ENCODE data around the gene GPC3.
"Not testable (repeated sequence)": the region's sequence is repeated elsewhere in the genome, so short reads cannot be mapped to it uniquely, and the experiment has no call there.

GPC3 gene

GRCh38 chrX:133639726-133640125, 345.7 kb downstream of the GPC3 start:
- no peak overlapping the region for H3K9ac ChIP-seq (ENCODE audit: low read depth in 1 of 2, low read length in 2 of 2)
- H3K4me3 ChIP-seq (ENCODE audit: low read length in 2 of 2): no peak overlapping the region
- no peak overlapping the region for H3K27ac ChIP-seq (ENCODE audit: low read depth in 2 of 2, low read length in 2 of 2)
- H3K36me3 ChIP-seq (ENCODE audit: control insufficient read depth in 2 of 2, insufficient read depth in 2 of 2, low read length in 2 of 2): no peaks in the 10 kb centered on the region
- peaks cover 0 to 3% of the 10 kb centered on the region in 2 donors for H3K27me3 ChIP-seq (ENCODE audit: control insufficient read depth in 2 of 2, insufficient read depth in 2 of 2, low read length in 2 of 2)
- no peaks in the 10 kb centered on the region for H3K9me3 ChIP-seq (ENCODE audit: control insufficient read depth in 2 of 2, low read length in 2 of 2)
- H3K4me1 ChIP-seq (ENCODE audit: control insufficient read depth in 2 of 2, insufficient read depth in 2 of 2, low read length in 2 of 2): no peaks in the 10 kb centered on the region

- H3K27ac ChIP-seq (ENCODE audit: low read depth in 2 of 2, low read length in 2 of 2): no peak overlapping the region
- H3K4me3 ChIP-seq (ENCODE audit: low read length in 2 of 2): no peak overlapping the region
- no peak overlapping the region for H3K9ac ChIP-seq (ENCODE audit: low read depth in 1 of 2, low read length in 2 of 2)
- H3K36me3 ChIP-seq (ENCODE audit: control insufficient read depth in 2 of 2, insufficient read depth in 2 of 2, low read length in 2 of 2): no peaks in the 10 kb centered on the region
- peaks cover 0 to 3% of the 10 kb centered on the region in 2 donors for H3K27me3 ChIP-seq (ENCODE audit: control insufficient read depth in 2 of 2, insufficient read depth in 2 of 2, low read length in 2 of 2)
- H3K4me1 ChIP-seq (ENCODE audit: control insufficient read depth in 2 of 2, insufficient read depth in 2 of 2, low read length in 2 of 2): no peaks in the 10 kb centered on the region
- H3K9me3 ChIP-seq (ENCODE audit: control insufficient read depth in 2 of 2, low read length in 2 of 2): no peaks in the 10 kb centered on the region
Observed at GRCh38 chrX:133638285-133638684, 347.1 kb downstream of the GPC3 start.

GRCh38 chrX:133637765-133638164, 347.6 kb downstream of the GPC3 start:
- Histone ChIP-seq H3K9ac (ENCODE audit: low read depth in 1 of 2, low read length in 2 of 2) (no peak overlapping the region), H3K4me3 (ENCODE audit: low read length in 2 of 2) (no peak overlapping the region), H3K4me1 (ENCODE audit: control insufficient read depth in 2 of 2, insufficient read depth in 2 of 2, low read length in 2 of 2) (no peaks in the 10 kb centered on the region), H3K27ac (ENCODE audit: low read depth in 2 of 2, low read length in 2 of 2) (no peak overlapping the region), H3K27me3 (ENCODE audit: control insufficient read depth in 2 of 2, insufficient read depth in 2 of 2, low read length in 2 of 2) (peaks cover 0 to 3% of the 10 kb centered on the region in 2 donors), H3K36me3 (ENCODE audit: control insufficient read depth in 2 of 2, insufficient read depth in 2 of 2, low read length in 2 of 2) (no peaks in the 10 kb centered on the region), H3K9me3 (ENCODE audit: control insufficient read depth in 2 of 2, low read length in 2 of 2) (no peaks in the 10 kb centered on the region)

- H3K9ac ChIP-seq (ENCODE audit: low read depth in 1 of 2, low read length in 2 of 2): no peak overlapping the region
- H3K27me3 ChIP-seq (ENCODE audit: control insufficient read depth in 2 of 2, insufficient read depth in 2 of 2, low read length in 2 of 2): peaks cover 0 to 3% of the 10 kb centered on the region in 2 donors
- no peak overlapping the region for H3K27ac ChIP-seq (ENCODE audit: low read depth in 2 of 2, low read length in 2 of 2)
- no peaks in the 10 kb centered on the region for H3K36me3 ChIP-seq (ENCODE audit: control insufficient read depth in 2 of 2, insufficient read depth in 2 of 2, low read length in 2 of 2)
- H3K4me1 ChIP-seq (ENCODE audit: control insufficient read depth in 2 of 2, insufficient read depth in 2 of 2, low read length in 2 of 2): no peaks in the 10 kb centered on the region
- H3K9me3 ChIP-seq (ENCODE audit: control insufficient read depth in 2 of 2, low read length in 2 of 2): no peaks in the 10 kb centered on the region
- H3K4me3 ChIP-seq (ENCODE audit: low read length in 2 of 2): no peak overlapping the region
Observed at GRCh38 chrX:133636009-133636408, 349.4 kb downstream of the GPC3 start.

- H3K9ac ChIP-seq (ENCODE audit: low read depth in 1 of 2, low read length in 2 of 2): no peak overlapping the region
- no peaks in the 10 kb centered on the region for H3K9me3 ChIP-seq (ENCODE audit: control insufficient read depth in 2 of 2, low read length in 2 of 2)
- H3K4me3 ChIP-seq (ENCODE audit: low read length in 2 of 2): no peak overlapping the region
- no peaks in the 10 kb centered on the region for H3K4me1 ChIP-seq (ENCODE audit: control insufficient read depth in 2 of 2, insufficient read depth in 2 of 2, low read length in 2 of 2)
- H3K36me3 ChIP-seq (ENCODE audit: control insufficient read depth in 2 of 2, insufficient read depth in 2 of 2, low read length in 2 of 2): no peaks in the 10 kb centered on the region
- no peaks in the 10 kb centered on the region for H3K27me3 ChIP-seq (ENCODE audit: control insufficient read depth in 2 of 2, insufficient read depth in 2 of 2, low read length in 2 of 2)
- H3K27ac ChIP-seq (ENCODE audit: low read depth in 2 of 2, low read length in 2 of 2): no peak overlapping the region
Observed at GRCh38 chrX:133634416-133634815, 351.0 kb downstream of the GPC3 start.

GRCh38 chrX:133633950-133634349, 351.4 kb downstream of the GPC3 start:
- Histone ChIP-seq H3K4me1 (ENCODE audit: control insufficient read depth in 2 of 2, insufficient read depth in 2 of 2, low read length in 2 of 2) (no peaks in the 10 kb centered on the region), H3K9ac (ENCODE audit: low read depth in 1 of 2, low read length in 2 of 2) (no peak overlapping the region), H3K9me3 (ENCODE audit: control insufficient read depth in 2 of 2, low read length in 2 of 2) (no peaks in the 10 kb centered on the region), H3K4me3 (ENCODE audit: low read length in 2 of 2) (no peak overlapping the region), H3K27me3 (ENCODE audit: control insufficient read depth in 2 of 2, insufficient read depth in 2 of 2, low read length in 2 of 2) (no peaks in the 10 kb centered on the region), H3K27ac (ENCODE audit: low read depth in 2 of 2, low read length in 2 of 2) (no peak overlapping the region), H3K36me3 (ENCODE audit: control insufficient read depth in 2 of 2, insufficient read depth in 2 of 2, low read length in 2 of 2) (no peaks in the 10 kb centered on the region)

- H3K4me3 ChIP-seq (ENCODE audit: low read length in 2 of 2): no peak overlapping the region
- H3K27ac ChIP-seq (ENCODE audit: low read depth in 2 of 2, low read length in 2 of 2): no peak overlapping the region
- H3K9me3 ChIP-seq (ENCODE audit: control insufficient read depth in 2 of 2, low read length in 2 of 2): no peaks in the 10 kb centered on the region
- H3K27me3 ChIP-seq (ENCODE audit: control insufficient read depth in 2 of 2, insufficient read depth in 2 of 2, low read length in 2 of 2): no peaks in the 10 kb centered on the region
- H3K4me1 ChIP-seq (ENCODE audit: control insufficient read depth in 2 of 2, insufficient read depth in 2 of 2, low read length in 2 of 2): no peaks in the 10 kb centered on the region
- no peak overlapping the region for H3K9ac ChIP-seq (ENCODE audit: low read depth in 1 of 2, low read length in 2 of 2)
- no peaks in the 10 kb centered on the region for H3K36me3 ChIP-seq (ENCODE audit: control insufficient read depth in 2 of 2, insufficient read depth in 2 of 2, low read length in 2 of 2)
Observed at GRCh38 chrX:133633162-133633561, 352.2 kb downstream of the GPC3 start.

- Histone ChIP-seq H3K4me1 (ENCODE audit: control insufficient read depth in 2 of 2, insufficient read depth in 2 of 2, low read length in 2 of 2) (no peaks in the 10 kb centered on the region), H3K27me3 (ENCODE audit: control insufficient read depth in 2 of 2, insufficient read depth in 2 of 2, low read length in 2 of 2) (no peaks in the 10 kb centered on the region), H3K4me3 (ENCODE audit: low read length in 2 of 2) (no peak overlapping the region), H3K27ac (ENCODE audit: low read depth in 2 of 2, low read length in 2 of 2) (no peak overlapping the region), H3K36me3 (ENCODE audit: control insufficient read depth in 2 of 2, insufficient read depth in 2 of 2, low read length in 2 of 2) (no peaks in the 10 kb centered on the region), H3K9ac (ENCODE audit: low read depth in 1 of 2, low read length in 2 of 2) (no peak overlapping the region), H3K9me3 (ENCODE audit: control insufficient read depth in 2 of 2, low read length in 2 of 2) (no peaks in the 10 kb centered on the region)
Observed at GRCh38 chrX:133630362-133630761, 355.0 kb downstream of the GPC3 start.

- H3K36me3 ChIP-seq (ENCODE audit: control insufficient read depth in 2 of 2, insufficient read depth in 2 of 2, low read length in 2 of 2): no peaks in the 10 kb centered on the region
Observed at GRCh38 chrX:133627673-133628072, 357.7 kb downstream of the GPC3 start.

GRCh38 chrX:133621384-133621783, 364.0 kb downstream of the GPC3 start:
- H3K36me3 ChIP-seq (ENCODE audit: control insufficient read depth in 2 of 2, insufficient read depth in 2 of 2, low read length in 2 of 2); H3K9ac ChIP-seq (ENCODE audit: low read depth in 1 of 2, low read length in 2 of 2); H3K27me3 ChIP-seq (ENCODE audit: control insufficient read depth in 2 of 2, insufficient read depth in 2 of 2, low read length in 2 of 2); H3K4me1 ChIP-seq (ENCODE audit: control insufficient read depth in 2 of 2, insufficient read depth in 2 of 2, low read length in 2 of 2); H3K4me3 ChIP-seq (ENCODE audit: low read length in 2 of 2); H3K27ac ChIP-seq (ENCODE audit: low read depth in 2 of 2, low read length in 2 of 2); H3K9me3 ChIP-seq (ENCODE audit: control insufficient read depth in 2 of 2, low read length in 2 of 2): not testable (repeated sequence)

More at GRCh38 chrX:133627673-133628072, 357.7 kb downstream of the GPC3 start:
- no peak overlapping the region for H3K9ac ChIP-seq (ENCODE audit: low read depth in 1 of 2, low read length in 2 of 2)
- no peaks in the 10 kb centered on the region for H3K9me3 ChIP-seq (ENCODE audit: control insufficient read depth in 2 of 2, low read length in 2 of 2)
- no peak overlapping the region for H3K4me3 ChIP-seq (ENCODE audit: low read length in 2 of 2)
- no peaks in the 10 kb centered on the region for H3K4me1 ChIP-seq (ENCODE audit: control insufficient read depth in 2 of 2, insufficient read depth in 2 of 2, low read length in 2 of 2)
- H3K27me3 ChIP-seq (ENCODE audit: control insufficient read depth in 2 of 2, insufficient read depth in 2 of 2, low read length in 2 of 2): no peaks in the 10 kb centered on the region
- H3K27ac ChIP-seq (ENCODE audit: low read depth in 2 of 2, low read length in 2 of 2): no peak overlapping the region

- Histone ChIP-seq H3K4me3 (ENCODE audit: low read length in 2 of 2) (no peak overlapping the region), H3K27ac (ENCODE audit: low read depth in 2 of 2, low read length in 2 of 2) (no peak overlapping the region), H3K27me3 (ENCODE audit: control insufficient read depth in 2 of 2, insufficient read depth in 2 of 2, low read length in 2 of 2) (peaks cover 0 to 2% of the 10 kb centered on the region in 2 donors), H3K9me3 (ENCODE audit: control insufficient read depth in 2 of 2, low read length in 2 of 2) (peaks cover 0 to 4% of the 10 kb centered on the region in 2 donors), H3K9ac (ENCODE audit: low read depth in 1 of 2, low read length in 2 of 2) (no peak overlapping the region), H3K36me3 (ENCODE audit: control insufficient read depth in 2 of 2, insufficient read depth in 2 of 2, low read length in 2 of 2) (no peaks in the 10 kb centered on the region), H3K4me1 (ENCODE audit: control insufficient read depth in 2 of 2, insufficient read depth in 2 of 2, low read length in 2 of 2) (no peaks in the 10 kb centered on the region)
Observed at GRCh38 chrX:133611676-133612075, 373.7 kb downstream of the GPC3 start.

Measured in mucosa of rectum (tissue), 2 donors.